Measurements from ENCODE around the gene TIE1.

TIE1 gene

DNA sequence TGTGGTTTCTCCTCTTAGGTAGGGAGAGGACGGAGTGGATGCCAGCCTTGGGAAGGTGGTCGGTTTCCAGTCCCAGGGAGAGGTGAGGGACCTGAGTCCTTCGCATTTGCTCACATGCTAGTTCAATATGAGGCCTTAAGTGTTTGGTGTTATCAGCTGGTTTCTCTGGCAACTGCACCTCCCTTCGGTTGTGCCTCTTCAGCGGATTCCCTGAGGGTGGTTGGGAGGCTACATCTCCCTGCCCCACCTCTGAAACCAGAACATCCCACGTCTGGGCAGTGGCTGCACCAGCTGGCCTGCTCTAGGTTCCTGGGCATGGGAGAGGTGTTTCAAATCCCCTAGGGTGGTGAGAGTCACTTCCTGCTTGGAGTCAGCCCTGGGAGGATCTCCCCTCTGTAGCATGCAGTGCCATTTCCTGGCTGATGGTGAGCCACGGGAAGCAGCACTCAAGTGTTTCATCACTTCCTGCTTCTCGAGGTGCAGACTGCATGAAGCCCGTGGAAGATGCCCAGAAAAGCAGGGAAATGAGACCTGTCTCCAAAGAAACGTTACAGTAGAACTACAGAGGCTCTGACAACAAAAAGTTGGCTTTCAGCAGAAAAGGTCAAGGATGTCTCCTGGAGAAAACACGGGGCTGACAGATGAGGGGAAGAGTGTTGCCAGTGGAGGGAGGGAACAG, 26.5 kb upstream of the TIE1 start:
- DNase-seq (ENCODE audit: low read depth in 2 of 2), result no peak

DNA sequence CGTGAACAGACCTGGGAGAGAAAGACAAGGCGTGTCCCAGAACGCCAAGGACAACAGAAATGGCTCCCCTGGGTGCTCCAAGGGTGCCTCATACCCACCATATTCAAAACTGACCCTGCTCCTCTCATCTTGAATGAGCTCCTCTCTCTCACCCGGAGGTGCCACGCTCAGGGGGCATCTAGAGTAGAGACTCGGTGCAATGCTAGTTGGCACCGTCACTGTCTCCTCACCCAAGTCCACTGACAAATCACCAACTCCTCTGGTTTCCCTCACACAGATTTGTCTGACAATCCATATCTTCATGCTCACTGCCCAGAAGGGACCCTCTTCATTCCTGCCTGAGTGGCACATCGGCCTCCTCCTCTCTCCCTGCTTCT, 26.0 kb upstream of the TIE1 start:
- DNase-seq (ENCODE audit: low read depth in 2 of 2), result no peak

DNA sequence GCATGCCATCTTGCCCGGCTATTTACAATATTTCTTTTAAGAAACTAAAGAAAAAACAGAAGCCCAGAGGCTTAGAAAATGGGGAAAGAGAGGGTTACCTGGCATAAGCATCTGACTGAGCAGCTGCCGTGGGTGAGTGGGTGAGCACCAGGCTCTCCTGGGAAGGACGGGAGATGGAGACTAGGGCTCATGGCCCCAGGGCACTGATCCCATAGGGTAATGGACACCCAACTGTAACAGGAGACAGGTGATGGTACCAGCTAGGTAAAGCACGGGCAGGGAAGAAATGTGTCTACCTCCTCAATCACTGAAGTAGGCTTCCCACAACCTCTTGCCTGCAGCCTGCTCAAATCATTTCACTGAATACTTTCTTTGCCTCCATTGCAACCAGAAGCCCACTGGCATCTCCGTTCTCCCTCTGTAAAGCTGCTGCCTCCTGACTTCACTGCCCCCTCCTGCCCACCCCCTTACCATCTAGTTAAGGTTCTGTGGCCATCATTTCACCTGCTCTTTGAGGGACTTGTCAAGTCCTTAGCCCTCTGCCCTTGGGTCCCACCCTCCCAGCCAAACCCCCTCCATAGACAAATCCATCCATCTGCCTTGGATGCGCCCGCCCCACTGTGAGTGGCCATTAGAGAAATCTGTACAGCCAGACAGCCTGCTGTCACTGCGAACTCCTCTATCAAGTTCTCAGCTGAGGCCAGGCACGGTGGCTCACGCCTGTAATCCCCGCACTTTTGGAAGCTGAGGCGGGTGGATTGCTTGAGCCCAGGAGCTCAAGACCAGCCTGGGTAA, 24.8 kb upstream of the TIE1 start:
- DNase-seq (ENCODE audit: low read depth in 2 of 2), result no peak

DNA sequence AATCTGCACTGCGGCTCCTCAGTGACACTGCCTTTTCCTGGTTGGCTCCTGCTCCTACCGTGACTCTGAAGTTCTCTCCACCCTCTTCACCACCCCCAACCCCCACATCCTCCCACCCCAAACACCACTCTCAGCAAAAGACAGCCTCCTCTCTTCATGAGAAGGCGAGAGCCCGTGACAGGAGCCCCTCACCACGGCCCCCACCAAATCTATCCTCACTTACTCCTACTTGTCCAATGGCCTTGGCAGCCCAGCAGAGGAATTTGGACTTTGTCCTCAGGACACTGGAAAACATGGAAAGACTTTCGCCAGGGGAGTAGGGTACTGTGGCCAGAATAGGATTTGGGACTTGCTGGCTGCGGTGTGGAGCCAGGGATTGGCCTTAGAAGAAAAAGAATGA, 24.1 kb upstream of the TIE1 start:
- DNase-seq (ENCODE audit: low read depth in 2 of 2), result no peak

DNA sequence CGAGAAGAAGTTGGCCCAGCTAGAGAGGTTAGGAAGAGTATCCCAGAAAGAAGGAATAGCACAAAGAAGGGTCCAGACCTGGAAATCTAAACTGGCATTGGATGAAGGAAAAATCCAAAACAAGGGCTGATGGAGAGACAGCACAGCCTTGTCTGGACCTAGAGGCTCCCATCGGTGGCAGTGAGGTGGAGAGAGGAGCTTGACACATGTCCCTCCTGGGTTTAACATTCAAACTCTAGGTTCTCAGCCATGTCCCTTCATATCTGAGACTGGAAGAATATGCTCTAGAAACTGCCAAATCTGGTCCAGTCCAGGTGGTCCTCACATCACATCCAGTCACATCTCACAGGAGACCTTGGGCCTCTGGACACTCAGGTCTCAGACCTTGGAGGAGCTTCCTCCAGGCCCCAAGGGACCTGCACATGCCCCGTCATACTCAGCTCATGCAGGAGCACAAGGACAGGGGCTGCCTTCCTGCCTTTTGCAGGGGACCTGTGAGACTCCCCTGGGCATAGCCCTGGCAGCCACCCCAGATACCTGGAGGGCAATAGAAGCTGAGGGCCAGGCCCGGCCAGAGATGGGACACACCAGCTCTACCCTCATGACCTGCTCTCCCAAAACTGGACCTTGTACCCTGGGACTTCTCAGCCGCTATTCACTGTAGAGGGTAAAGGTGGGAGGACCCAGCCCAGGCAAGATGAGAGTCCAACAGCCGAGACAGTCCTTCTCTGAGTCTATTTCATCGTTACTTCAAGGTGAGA, 23.5 kb upstream of the TIE1 start:
- DNase-seq (ENCODE audit: low read depth in 2 of 2), result no peak

DNA sequence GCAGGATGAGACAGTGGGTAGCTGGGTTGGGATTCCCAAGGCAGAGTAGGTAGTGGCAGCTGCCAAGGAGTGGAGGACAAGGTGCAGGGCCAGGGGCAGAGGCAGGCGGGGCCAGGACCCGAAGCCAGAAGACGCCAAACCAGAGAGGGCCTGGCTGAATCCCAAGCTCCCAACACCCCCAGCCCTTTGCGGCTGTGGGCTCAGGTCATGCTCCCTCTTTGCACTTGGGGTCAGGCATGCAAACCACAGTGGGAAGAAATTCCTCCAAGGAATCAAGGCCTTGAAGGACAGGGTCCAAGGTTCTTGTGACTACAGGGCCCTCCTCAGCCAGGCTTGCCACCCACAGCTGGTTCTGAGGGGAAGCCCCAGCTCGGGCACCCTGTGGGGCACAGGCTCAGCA, 21.6 kb upstream of the TIE1 start:
- DNase-seq (ENCODE audit: low read depth in 2 of 2), result no peak

DNA sequence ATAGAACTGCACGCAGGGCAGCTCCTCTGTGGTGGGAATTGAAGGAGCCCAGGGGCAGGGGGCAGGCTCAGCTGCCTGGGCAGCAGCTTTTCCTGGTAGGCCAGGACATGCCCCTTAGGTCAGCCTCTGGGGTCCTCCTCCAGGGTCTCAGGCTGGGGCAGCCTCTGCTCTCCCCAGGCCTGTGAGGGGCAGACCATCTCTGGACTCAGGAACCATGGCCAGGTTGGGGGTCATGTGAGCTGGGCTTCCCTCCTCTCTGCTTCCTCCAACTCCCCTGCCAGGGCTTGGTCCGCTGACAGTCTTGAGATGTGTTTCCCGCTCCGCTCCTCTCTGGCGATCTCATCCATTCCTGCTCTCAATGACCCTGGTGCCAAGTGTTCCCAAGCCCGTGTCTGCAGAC, 21.1 kb upstream of the TIE1 start:
- DNase-seq (ENCODE audit: low read depth in 2 of 2), result no peak

DNA sequence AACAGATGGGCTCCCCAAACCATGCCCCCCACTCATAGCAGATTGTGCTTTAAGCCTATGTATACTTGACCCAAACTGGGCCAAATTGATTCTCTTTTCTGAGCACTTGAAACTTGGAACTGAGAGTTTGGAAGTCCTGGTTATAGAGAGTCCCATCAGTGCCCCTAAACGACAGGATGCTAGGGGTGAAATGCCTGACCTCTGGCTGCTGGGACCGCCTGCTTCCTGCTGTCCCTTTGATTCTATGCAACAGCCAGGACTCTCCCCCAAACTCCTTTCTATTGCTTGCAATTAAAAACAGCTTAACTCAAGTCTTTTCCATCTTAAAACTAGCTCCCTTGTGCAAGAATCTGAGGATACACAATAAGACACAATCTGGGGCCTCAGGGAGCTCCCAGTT, 20.1 kb upstream of the TIE1 start:
- DNase-seq (ENCODE audit: low read depth in 2 of 2), result no peak

DNA sequence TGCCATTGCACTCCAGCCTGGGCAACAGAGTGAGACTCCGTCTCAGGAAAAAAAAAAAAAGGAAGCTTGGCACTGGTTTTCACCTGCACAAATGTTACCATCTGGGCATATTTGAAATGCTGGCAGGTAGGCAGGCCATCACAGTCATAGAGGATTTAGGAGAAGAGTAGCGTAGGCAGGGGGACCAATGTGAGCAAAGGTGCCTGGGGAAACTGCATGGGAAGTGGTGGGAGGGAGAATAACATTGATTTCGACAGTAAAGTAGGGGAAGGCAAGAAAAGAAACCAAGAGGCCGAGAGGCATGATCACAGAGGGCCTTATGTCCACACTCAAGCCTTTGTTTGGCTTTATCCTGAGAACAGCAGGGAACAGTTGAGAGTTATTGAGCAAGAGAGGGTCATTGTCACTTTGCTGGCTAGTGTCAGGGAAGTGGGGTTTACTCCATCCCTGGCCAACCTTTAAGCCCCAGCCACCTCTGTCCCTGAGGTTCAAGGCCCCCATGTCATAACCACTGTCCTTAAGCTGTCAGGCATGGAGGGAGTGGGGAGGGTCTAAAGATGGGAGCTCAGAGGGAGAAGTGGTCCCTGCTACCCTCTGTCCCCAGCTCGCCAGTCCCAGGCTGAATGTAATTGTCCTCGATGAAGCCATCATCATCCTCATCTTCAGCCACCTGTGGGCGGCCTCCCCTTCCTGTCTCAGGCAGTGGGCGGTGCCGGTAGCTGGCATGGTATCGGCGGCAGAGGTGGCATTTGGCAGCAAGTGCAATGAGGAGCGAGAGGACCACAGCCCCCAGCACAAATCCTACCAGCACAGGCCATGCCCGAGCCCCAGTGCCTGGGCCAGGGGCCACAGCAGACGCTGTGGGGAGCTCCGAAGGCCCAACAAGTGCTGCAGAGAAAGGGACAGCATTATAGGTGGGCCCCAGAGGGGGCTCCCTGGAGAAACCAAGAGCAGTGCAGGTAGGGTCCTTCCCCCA, 18.3 kb upstream of the TIE1 start:
- no peak for DNase-seq (ENCODE audit: low read depth in 2 of 2)

DNA sequence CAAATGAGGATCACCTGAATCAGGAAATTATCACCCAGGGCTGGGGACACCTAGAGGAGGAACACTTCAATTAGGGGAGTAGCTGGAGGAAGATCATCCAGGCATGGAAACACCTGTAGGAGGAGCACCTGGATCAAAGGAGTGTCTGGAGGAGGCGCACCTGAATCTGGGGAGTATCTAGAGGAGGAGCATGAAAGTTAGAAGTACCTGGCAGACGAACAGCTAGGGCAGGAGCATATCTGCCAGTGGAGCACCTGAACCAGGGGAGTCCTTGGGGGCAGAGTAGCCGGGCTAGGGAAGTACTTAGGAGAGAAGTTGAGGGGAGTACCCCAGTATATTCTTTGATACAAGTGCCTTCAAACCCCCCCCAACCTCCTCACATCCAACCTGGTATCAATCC, 16.7 kb upstream of the TIE1 start:
- no peak for DNase-seq (ENCODE audit: low read depth in 2 of 2)

DNA sequence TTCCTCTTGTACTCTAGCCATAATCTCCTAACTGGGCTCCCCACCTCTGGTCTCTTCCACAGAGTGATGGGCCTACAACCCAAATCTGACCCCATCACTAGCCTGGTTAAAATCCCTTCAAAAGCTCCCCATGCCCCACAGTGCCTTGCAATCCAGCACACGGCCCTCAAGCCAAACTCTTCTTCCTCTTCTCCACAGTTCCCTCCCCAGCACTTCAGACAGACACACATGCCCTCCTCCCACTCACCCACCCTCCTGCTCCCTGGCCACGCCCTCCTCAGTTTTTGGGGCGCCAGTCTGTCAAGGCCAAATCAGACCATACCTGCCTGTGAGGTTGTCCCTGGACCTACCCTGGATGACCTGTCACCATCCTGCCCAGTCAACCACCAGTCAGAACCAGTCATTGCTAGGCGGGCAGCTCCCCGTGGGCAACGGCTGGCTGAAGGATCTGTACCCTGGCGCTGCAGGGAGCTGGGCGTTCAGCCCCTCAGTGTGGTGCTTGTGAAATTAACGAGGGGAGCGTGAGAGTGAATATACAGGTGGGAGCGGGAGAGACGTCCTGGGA, 16.2 kb upstream of the TIE1 start:
- DNase-seq (ENCODE audit: low read depth in 2 of 2), result no peak

DNA sequence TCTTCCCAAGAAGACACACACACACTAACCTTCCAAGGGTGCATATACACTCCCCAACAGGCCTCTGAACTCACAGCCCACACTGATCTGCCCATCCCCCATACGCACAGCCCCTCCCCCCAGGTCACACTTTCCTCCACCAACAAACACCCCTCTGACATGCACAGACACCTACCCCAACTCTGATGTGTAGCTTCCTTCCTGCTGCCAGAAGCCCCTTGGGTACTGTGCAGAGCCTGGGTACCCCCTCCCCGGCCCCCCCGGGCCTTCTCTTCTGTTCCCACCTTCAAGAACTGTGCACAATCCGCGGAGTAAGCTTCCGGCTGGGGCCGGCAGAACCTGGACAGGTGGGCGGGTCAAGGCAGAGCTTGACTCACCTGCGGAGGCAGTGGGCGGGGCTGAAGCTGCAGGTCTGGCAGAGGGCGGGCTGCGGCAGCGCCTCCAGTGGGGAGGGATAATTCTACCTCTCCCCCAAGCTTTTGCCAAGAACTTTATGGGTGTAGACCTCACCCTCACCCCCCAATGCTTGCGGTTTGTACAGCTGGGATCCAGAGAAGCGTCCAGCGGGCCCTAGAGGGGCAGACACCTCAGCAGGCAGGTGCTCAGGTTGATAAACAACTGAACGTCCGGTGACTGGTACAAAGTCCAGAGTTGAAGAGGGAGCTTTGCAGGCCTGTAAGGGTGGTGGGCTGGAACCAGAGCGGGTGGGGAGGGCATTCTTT, 15.4 kb upstream of the TIE1 start, which contains the start of gene C1orf210:
Gene C1orf210 (minus strand): TSS at position 313 of the 722 bp plus-strand sequence. CDS start 2,311 bp downstream, outside the sequence.
- DNase-seq (ENCODE audit: low read depth in 2 of 2), result no peak

DNA sequence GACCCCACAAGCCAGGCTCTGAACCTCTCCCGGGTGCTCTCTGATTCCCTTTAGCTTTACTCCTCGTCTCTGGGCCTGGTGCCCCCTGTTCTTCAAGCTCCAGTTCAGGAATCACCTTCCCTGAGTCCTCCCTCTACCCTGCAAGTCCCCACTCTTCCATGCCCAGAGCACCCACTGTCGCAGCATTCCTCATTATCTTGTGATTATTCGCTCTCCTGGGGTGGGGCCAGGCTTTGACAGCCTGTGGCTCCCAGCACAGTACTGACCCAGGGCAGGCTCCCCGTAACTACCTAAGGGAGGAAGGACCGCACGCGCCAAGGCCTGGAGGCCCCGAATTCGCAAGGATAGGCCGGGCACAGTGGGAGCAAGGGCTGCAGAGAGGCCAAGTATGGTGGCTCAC, 14.7 kb upstream of the TIE1 start:
- no peak for DNase-seq (ENCODE audit: low read depth in 2 of 2)

DNA sequence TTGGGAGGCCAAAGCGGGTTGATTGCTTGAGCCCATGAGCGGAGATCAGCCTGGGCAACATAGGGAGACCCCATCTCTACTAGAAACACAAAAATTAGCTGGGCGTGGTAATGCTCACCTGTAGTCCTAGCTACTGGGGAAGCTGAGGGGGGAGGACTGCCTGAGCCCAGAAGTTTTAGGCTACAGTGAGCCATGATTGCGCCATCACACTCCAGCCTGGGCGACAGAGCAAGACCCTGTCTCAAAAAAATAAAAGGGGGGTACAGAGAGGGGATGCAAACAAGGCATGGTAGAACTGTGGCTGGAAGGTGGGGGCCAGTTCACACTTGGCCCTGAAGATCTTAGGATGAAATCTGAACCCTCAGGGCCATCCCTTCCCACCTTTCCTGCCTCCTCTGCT, 14.2 kb upstream of the TIE1 start:
- no peak for DNase-seq (ENCODE audit: low read depth in 2 of 2)

DNA sequence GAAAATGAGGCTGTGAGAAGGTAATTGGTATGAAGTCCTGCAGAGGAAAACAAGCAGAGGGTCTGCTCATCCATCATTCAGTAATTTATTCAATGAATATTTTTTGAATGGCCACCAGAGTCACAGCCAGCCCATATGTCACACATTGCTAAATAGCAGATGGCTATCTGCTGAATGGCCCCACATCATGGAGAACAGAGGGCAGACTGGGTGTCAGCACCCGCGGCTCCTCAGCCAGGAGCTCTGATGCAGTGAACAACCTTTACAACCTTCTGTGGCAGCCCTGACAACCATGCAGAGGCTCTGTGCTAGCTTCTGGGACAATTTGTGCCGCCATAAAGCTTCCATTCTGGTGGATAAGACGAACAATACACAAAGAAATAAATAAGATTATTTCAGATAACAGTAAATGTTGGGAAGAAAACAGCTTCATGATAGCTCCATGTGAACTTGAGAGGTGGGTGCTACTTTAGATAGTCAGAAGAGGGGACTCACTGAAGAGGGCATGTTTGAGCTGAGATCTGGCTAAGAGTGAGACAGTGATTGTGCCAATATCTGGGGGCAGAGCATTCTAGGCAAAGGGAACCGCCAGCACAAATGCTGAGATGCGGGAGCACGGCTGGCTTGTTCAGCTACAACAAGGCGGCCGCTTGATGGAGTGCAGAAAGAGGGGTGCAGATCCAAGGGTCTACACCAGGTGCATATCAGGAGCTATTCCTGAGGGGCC, 12.6 kb upstream of the TIE1 start:
- no peak for DNase-seq (ENCODE audit: low read depth in 2 of 2)

DNA sequence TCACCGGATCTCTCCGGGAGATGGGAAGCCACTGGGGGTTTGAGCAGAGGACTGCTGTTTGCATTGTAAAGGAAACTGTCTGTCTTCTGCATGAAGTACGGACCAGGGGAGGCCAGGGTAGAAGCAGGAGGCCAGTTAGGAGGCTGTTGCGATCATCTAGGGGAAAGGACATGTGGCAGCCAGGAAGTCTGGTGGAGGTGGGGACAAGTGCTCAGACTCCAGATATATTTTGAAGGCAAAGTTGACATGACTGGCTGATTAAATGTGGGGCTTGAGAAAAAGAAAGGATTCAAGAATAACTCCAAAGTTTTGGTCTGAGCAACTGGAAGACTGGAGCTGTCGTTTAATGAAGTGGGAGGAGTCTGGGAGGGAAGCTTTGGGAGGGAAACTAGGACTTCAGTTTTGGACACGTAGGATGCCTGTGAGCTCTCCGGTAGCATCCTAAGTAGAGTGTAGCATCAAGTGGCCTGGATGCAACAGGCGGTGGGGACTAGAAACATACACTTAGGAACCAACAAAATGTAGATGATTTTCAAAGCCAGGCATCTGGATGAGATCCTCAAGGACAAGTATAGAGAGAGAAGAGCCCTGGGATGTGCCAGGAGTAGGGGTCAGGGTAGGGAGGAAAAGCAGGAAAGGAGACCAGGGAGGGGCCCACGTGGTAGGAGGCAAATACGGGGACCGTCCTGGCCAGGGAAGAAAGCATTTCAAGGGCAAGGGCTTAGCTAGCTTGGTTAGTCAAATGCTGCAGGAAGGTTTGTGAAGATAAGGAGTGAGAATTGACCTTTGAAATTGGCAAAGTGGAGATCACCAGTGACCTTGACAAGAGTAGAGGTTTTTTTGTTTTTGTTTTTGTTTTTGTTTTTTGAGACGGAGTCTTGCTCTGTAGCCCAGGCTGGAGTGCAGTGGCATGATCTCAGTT, 11.7 kb upstream of the TIE1 start:
- no peak for DNase-seq (ENCODE audit: low read depth in 2 of 2)

DNA sequence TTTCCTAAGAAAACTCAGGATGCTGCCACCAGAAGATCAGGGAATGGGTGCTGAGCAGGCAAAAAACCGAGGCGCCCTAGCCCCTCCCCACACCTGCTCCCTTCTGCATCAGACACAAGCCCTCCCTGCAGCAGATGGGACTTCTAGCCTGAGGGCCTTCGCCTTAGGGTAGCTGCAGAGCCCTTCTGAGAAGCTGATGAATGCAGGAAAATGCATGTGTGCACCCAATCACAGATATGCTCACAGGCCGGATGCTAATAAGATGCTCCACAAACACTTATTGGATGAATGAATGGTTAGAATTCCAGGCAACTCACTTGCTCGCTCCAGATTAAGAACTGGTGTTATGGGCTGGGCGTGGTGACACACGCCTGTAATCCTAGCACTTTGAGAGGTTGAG, 8.6 kb upstream of the TIE1 start:
- DNase-seq (ENCODE audit: low read depth in 2 of 2), result no peak

DNA sequence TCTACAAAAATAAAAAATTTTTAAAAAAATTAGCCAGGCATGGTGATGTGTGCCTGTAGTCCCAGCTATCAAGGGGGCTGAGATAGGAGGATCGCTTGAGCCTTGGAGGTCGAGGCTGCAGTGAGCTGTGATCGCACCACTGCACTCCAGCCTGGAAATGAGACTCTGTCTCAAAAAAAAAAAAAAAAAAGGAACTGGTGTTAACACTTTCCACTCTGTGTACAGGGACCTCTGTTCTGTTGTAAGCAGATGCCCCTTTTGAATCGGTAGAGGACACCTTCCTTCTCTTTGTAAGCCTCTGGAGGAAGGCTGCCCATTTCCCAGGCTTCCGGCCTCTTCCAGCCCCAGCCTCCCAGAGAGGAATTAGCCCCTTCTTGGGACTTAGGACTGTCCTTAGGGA, 8.1 kb upstream of the TIE1 start:
- no peak for DNase-seq (ENCODE audit: low read depth in 2 of 2)

DNA sequence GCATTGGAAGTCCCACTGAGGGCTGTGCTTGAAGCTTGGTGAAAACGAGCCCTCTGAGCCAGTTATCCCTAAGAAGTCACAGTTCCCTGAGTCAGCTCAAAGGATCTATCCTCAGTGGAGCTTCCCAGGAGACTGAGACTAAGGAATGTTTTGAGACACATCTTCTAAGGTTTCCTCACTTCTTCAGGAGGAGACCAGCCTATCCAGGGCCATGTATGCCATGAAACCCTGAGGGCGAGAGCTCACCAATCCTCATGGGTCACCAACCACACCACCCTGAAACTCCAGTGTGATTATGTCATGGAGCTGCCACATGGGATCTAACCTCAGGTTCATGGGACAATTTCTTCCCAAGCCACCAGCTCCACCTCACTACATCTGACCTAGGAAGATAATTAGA, 7.6 kb upstream of the TIE1 start:
- no peak for DNase-seq (ENCODE audit: low read depth in 2 of 2)

Data from stimulated activated CD4-positive, alpha-beta T cell treated with anti-CD3 and anti-CD28 coated beads, Interleukin-4, amount 100 ng/mL, for 48 hours (primary cell).